ENCODE data around the gene CXCL5.

DNA sequence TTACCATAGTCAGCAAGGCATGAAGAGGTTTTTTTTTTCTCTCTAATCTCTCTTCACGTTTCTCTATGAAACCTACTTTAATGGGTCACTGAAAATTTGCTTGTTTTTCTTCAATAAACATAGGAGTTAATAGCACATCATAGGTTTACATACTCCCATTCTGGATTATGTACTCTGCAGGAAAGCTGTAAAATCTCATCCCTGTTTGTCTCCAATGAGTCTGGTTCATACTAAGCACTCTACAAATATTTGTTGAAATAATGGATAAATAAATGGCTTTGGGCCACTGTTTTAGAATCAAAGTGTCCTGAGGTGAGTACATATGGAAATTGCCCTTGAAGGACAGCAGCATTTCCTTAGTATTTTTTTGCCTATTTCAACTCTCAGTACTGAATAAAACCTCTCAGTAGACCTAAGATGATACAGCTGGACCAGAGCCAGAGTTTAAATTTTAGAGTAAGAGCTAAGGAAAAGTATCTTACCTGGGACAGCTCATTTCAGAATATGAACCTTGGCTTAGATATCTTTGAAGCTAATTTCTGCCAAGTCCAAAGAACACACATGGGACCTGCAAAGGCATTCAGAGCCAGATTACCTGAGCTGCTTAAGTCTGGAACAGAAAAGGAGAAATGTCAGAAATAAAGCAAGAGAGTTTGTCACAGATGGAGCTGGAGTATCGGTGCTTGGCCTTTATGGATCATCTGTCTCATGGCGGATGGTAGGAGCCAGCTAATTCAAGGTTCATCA, 51.1 kb downstream of the CXCL5 start:
- TF ChIP-seq, protein P1, sequence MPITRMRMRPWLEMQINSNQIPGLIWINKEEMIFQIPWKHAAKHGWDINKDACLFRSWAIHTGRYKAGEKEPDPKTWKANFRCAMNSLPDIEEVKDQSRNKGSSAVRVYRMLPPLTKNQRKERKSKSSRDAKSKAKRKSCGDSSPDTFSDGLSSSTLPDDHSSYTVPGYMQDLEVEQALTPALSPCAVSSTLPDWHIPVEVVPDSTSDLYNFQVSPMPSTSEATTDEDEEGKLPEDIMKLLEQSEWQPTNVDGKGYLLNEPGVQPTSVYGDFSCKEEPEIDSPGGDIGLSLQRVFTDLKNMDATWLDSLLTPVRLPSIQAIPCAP (CRISPR knock-in tag; IDR thresholded peaks at IDR 0.05; ENCODE audit: low read depth), result no peak
- no peak for TF ChIP-seq MAZ (IDR thresholded peaks at IDR 0.05; ENCODE audit: borderline replicate concordance, low read depth, low read length)
- TF ChIP-seq MAZ (CRISPR knock-in tag; IDR thresholded peaks at IDR 0.05; ENCODE audit: low read depth), result no peak
- no peak for TF ChIP-seq POLR2AphosphoS5 (IDR thresholded peaks at IDR 0.05; ENCODE audit: low read depth, low read length)
- TF ChIP-seq MTA1 (CRISPR knock-in tag; IDR thresholded peaks at IDR 0.05; ENCODE audit: borderline replicate concordance), result no peak
- TF ChIP-seq SP2 (CRISPR knock-in tag; IDR thresholded peaks at IDR 0.05), result no peak
- no peak for TF ChIP-seq MYPOP (CRISPR knock-in tag; IDR thresholded peaks at IDR 0.05)
- TF ChIP-seq RFX1 (IDR thresholded peaks at IDR 0.05), result no peak
- no peak for TF ChIP-seq ZNF329 (CRISPR knock-in tag; IDR thresholded peaks at IDR 0.05; ENCODE audit: low read depth)
- TF ChIP-seq MAFK (conservative IDR thresholded peaks at IDR 0.05 in 1 of 2, IDR thresholded peaks at IDR 0.05 in 1 of 2; ENCODE audit: low read length in 2 of 2), result no peak
- TF ChIP-seq BCL6 (CRISPR knock-in tag; IDR thresholded peaks at IDR 0.05), result no peak
- TF ChIP-seq ZBTB49 (CRISPR knock-in tag; IDR thresholded peaks at IDR 0.05; ENCODE audit: borderline replicate concordance), result no peak
- no peak for TF ChIP-seq ATRX (CRISPR knock-in tag; IDR thresholded peaks at IDR 0.05; ENCODE audit: borderline replicate concordance)
- TF ChIP-seq, protein P2, sequence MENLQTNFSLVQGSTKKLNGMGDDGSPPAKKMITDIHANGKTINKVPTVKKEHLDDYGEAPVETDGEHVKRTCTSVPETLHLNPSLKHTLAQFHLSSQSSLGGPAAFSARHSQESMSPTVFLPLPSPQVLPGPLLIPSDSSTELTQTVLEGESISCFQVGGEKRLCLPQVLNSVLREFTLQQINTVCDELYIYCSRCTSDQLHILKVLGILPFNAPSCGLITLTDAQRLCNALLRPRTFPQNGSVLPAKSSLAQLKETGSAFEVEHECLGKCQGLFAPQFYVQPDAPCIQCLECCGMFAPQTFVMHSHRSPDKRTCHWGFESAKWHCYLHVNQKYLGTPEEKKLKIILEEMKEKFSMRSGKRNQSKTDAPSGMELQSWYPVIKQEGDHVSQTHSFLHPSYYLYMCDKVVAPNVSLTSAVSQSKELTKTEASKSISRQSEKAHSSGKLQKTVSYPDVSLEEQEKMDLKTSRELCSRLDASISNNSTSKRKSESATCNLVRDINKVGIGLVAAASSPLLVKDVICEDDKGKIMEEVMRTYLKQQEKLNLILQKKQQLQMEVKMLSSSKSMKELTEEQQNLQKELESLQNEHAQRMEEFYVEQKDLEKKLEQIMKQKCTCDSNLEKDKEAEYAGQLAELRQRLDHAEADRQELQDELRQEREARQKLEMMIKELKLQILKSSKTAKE (CRISPR knock-in tag; IDR thresholded peaks at IDR 0.05; ENCODE audit: borderline replicate concordance), result no peak
